SK-N-SH (cell line): ENCODE results near the gene LILRA6. TPM values are rescaled to one million over a fixed set of nuclear protein-coding genes. Genes with fewer than 3 reads are reported as not detected.
"Not testable (repeated sequence)": the region's sequence is repeated elsewhere in the genome, so short reads cannot be mapped to it uniquely, and the experiment has no call there.

ENCODE experiments used
- CTCF ChIA-PET: fragments of 300-600, 350-600 bp; formaldehyde crosslinking; extraction: SDS; loops from one replicate; lab custom pipeline; 2021; lab: Yijun Ruan, JAX
- POLR2A ChIA-PET: fragments of 350-600 bp; sonication (Branson Sonifier 250); formaldehyde crosslinking; extraction: SDS; loops from one replicate; lab custom pipeline; 2020; ENCODE audit warnings: antibody characterized with exemption, inconsistent platforms; lab: Yijun Ruan, JAX
- DNase-seq: peaks from one replicate; pipeline ENCODE4 v3.0.0; 2012
- H2AFZ ChIP-seq: fragments of 200-600 bp; sonication (generic); 2 replicates; pipeline ENCODE4 v1.8.1; 2016; ENCODE audit warnings: antibody characterized with exemption, mild to moderate bottlenecking, low read depth
- H3F3A ChIP-seq: fragments of 200-600 bp; sonication (generic); replicated peaks from 2 replicates; pipeline ENCODE3; 2016; ENCODE audit warnings: antibody characterized with exemption, mild to moderate bottlenecking; ENCODE audit not compliant: insufficient read depth
- H3K27ac ChIP-seq, 2 experiments: fragments of 200-500 bp in 1 of 2; fragments of 200-600 bp in 1 of 2; sonication (Bioruptor generic) in 1 of 2; sonication (generic), shearing (Covaris generic) in 1 of 2; 2 replicates each; pipeline versions ENCODE4 v1.5.1 to v1.6.1; 2014 to 2016; ENCODE audit warnings: low read depth in 2 of 2, inconsistent platforms in 1 of 2, low read length in 1 of 2, mild to moderate bottlenecking in 1 of 2, mixed read lengths in 1 of 2
- H3K27me3 ChIP-seq: fragments of 200-600 bp; sonication (generic), shearing (Covaris generic); 2 replicates; pipeline ENCODE4 v1.6.1; 2016; ENCODE audit warnings: mixed run types; ENCODE audit not compliant: insufficient read depth
- H3K36me3 ChIP-seq, 2 experiments: fragments of 200-500 bp in 1 of 2; fragments of 200-600 bp in 1 of 2; sonication (Bioruptor generic) in 1 of 2; sonication (generic) in 1 of 2; replicated peaks in 1 of 2; 2 replicates each; pipeline versions ENCODE3 to v1.5.1; 2014 to 2016; ENCODE audit warnings: low read length in 1 of 2, mild to moderate bottlenecking in 1 of 2; ENCODE audit not compliant: insufficient read depth in 2 of 2, control insufficient read depth in 1 of 2
- H3K4me1 ChIP-seq, 2 experiments: fragments of 200-500 bp in 1 of 2; fragments of 200-600 bp in 1 of 2; sonication (Bioruptor generic) in 1 of 2; sonication (generic), shearing (Covaris generic) in 1 of 2; 2 replicates each; pipeline versions ENCODE4 v1.5.1 to v1.6.1; 2014 to 2016; ENCODE audit warnings: low read depth in 1 of 2, low read length in 1 of 2, mixed run types in 1 of 2; ENCODE audit not compliant: insufficient read depth in 2 of 2, control insufficient read depth in 1 of 2
- H3K4me2 ChIP-seq: fragments of 200-600 bp; sonication (generic), shearing (Covaris generic); 2 replicates; pipeline ENCODE4 v1.6.1; 2017; ENCODE audit warnings: mixed run types
- H3K4me3 ChIP-seq, 2 experiments: fragments of 200-500 bp in 1 of 2; fragments of 200-600 bp in 1 of 2; sonication (Bioruptor generic) in 1 of 2; sonication (generic), shearing (Covaris generic) in 1 of 2; 2 replicates each; pipeline versions ENCODE4 v1.5.1 to v1.8.1; 2014 to 2016; ENCODE audit warnings: low read depth in 2 of 2, inconsistent platforms in 1 of 2, low read length in 1 of 2, mild to moderate bottlenecking in 1 of 2, mixed read lengths in 1 of 2, moderate library complexity in 1 of 2
- H3K79me2 ChIP-seq: fragments of 200-600 bp; sonication (generic); 2 replicates; pipeline ENCODE4 v1.8.1; 2017; ENCODE audit warnings: mild to moderate bottlenecking; ENCODE audit not compliant: insufficient read depth
- H3K9ac ChIP-seq: fragments of 200-600 bp; sonication (generic); 2 replicates; pipeline ENCODE4 v1.6.1; 2017; ENCODE audit warnings: mixed run types
- H3K9me2 ChIP-seq: fragments of 200-600 bp; sonication (generic); 2 replicates; pipeline ENCODE4 v1.6.1; 2017; ENCODE audit warnings: mixed run types
- H3K9me3 ChIP-seq: fragments of 200-600 bp; sonication (generic); 2 replicates; pipeline ENCODE4 v1.6.1; 2017; ENCODE audit warnings: mixed run types, mild to moderate bottlenecking, moderate library complexity
- H4K20me1 ChIP-seq: fragments of 200-600 bp; sonication (generic); 2 replicates; pipeline ENCODE4 v1.6.1; 2017; ENCODE audit warnings: mild to moderate bottlenecking, mixed run types; ENCODE audit not compliant: insufficient read depth
- ELF1 ChIP-seq: IDR thresholded peaks from 2 replicates; pipeline ENCODE4 v1.4.0; 2012
- NFIC ChIP-seq: IDR thresholded peaks from 2 replicates; pipeline ENCODE4 v1.4.0; 2012; ENCODE audit warnings: borderline replicate concordance
- TAF1 ChIP-seq: IDR thresholded peaks from 2 replicates; pipeline ENCODE4 v1.6.1; 2012; ENCODE audit warnings: low read depth, mild to moderate bottlenecking, low read length, moderate library complexity, borderline replicate concordance
- TCF12 ChIP-seq: IDR thresholded peaks from 2 replicates; pipeline ENCODE4 v1.4.0; 2012
- TEAD4 ChIP-seq: IDR thresholded peaks from 2 replicates; pipeline ENCODE4 v1.4.0; 2012; ENCODE audit warnings: mild to moderate bottlenecking, borderline replicate concordance; ENCODE audit not compliant: insufficient read depth
- WGBS: methylation state at CpG from one replicate; pipeline ENCODE4 v1.1.6; 2017; ENCODE audit warnings: low lambda C conversion rate; 5-methylcytosine and 5-hydroxymethylcytosine counted together
- polyA plus RNA-seq, 3 experiments: library from polyadenylated mRNA; depleted of rRNA; stranded (reverse); fragments of >200 nt; gene quantifications; 2 replicates each; pipeline ENCODE4 v1.2.3, GENCODE V29; 2012

The LILRA6 gene
- not detected in 2 replicates for polyA plus RNA-seq (2012; rRNA removed)
- not detected in 2 replicates for polyA plus RNA-seq (2012; cell fraction: cytosol; rRNA removed)
- not detected in 2 replicates for polyA plus RNA-seq (2012; cell fraction: nucleus; rRNA removed)

DNA sequence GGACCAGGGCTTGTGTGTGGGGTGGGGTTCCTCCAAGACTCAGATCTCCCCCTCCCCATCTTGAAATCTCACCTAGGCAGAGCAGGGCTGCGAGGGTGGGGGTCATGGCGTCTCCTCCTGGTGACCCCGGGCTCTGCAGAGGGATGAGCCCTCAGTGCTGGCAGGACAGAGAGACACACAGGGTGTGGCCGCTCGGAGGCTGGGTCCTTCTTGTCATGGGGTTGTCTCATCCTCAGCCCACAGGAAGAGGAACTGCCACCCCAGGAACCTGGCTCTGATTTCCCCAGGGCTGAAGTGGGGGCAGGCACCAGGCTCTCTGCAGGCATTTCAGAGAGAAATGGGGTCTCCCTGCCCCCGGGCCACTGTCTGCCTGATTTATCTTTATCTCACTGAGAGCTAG is at the start of gene LILRA6:
Gene LILRA6, minus strand, starts transcription at position 145 of the 400 bp plus-strand sequence.
- no CpG with 5 or more reads among the region's 6 CpGs for WGBS
- H2AFZ ChIP-seq, H3K27ac ChIP-seq, H3K36me3 ChIP-seq, CTCF ChIA-PET, DNase-seq, H3K9me3 ChIP-seq, POLR2A ChIA-PET, H3K79me2 ChIP-seq, H3K9ac ChIP-seq, H4K20me1 ChIP-seq, H3K4me1 ChIP-seq, H3K9me2 ChIP-seq, H3F3A ChIP-seq, H3K4me3 ChIP-seq, H3K4me2 ChIP-seq: not testable (repeated sequence)
- H3K27me3 ChIP-seq: peaks cover 35% of the 10 kb centered on the region

DNA sequence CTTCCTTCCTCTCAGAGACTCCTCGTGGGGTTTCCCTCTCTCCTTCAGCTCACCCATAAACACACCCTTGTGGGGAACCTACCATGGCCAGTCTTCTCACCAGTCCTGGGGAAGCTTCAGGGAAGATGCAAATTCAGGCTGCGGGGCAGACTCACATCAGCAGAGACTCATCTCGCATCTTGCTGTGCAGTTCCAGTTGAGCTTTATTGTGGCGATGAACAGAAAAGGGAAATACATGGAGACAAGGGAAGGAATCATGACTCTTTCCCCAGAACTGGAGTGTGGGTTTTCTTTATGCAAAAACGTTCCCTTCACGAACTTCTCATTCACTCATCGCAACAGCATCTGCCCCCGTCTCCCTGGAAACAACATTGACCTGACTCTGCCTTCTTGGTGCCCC is 46.6 kb upstream of the LILRA6 start:
- H3K27me3 ChIP-seq: peaks cover 35% of the 10 kb centered on the region; the same call in 1 of the 2 replicates
- POLR2A ChIA-PET, H3F3A ChIP-seq, H3K9me3 ChIP-seq, H3K4me2 ChIP-seq, H2AFZ ChIP-seq, DNase-seq, H3K79me2 ChIP-seq, H3K9me2 ChIP-seq, CTCF ChIA-PET, H3K36me3 ChIP-seq, H3K9ac ChIP-seq, H4K20me1 ChIP-seq, H3K4me3 ChIP-seq, H3K4me1 ChIP-seq, H3K27ac ChIP-seq: not testable (repeated sequence)
- 3% methylated on average over 4 of the region's 8 CpGs for WGBS

DNA sequence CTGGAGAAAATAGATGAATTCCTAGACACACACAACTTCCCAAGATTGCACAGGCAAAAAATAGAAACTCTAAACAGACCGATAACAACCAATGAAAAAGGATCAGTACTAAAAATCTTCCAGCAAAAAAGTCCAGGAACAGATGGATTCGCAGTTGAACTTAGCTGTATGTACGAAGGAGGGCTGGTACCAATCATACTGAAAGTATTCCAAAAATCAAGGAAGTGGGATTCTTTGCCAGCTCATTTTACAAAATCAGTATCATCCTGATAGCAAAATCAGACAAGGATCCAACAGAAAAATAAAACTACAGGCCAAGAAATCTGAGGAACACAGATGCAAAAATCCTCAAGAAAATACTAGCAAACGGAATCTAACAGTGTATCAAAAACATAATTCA is 44.9 kb upstream of the LILRA6 start:
- Histone ChIP-seq H4K20me1 (no peaks in the 10 kb centered on the region), H3K9me2 (no peaks in the 10 kb centered on the region), H3K79me2 (no peaks in the 10 kb centered on the region), H3K27me3 (peaks cover 44% of the 10 kb centered on the region; the same call in 1 of the 2 replicates), H3K4me3 (no peak overlapping the region), H3F3A (peaks cover 6% of the 10 kb centered on the region), H3K9me3 (no peaks in the 10 kb centered on the region), H3K27ac (no peak overlapping the region), H2AFZ (no peak overlapping the region), H3K36me3 (no peaks in the 10 kb centered on the region), H3K4me2 (no peak overlapping the region), H3K4me1 (no peaks in the 10 kb centered on the region), H3K9ac (no peak overlapping the region)
- no peak for DNase-seq
- CTCF ChIA-PET: interaction anchor here (0.6 kb wide), 1 partner anchor 37 kb away, joined by 3 read pairs; no protein-coding TSS in a partner anchor
- TF ChIP-seq TEAD4 (no peak), ELF1 (peak; percentile 78; the same call in 1 of the 2 replicates), TAF1 (no peak), TCF12 (peak; percentile 25; the same call in 1 of the 2 replicates), NFIC (peak; percentile 39)
- POLR2A ChIA-PET: no interaction called here
- 7% methylated on average over 4 of the region's 4 CpGs for WGBS

DNA sequence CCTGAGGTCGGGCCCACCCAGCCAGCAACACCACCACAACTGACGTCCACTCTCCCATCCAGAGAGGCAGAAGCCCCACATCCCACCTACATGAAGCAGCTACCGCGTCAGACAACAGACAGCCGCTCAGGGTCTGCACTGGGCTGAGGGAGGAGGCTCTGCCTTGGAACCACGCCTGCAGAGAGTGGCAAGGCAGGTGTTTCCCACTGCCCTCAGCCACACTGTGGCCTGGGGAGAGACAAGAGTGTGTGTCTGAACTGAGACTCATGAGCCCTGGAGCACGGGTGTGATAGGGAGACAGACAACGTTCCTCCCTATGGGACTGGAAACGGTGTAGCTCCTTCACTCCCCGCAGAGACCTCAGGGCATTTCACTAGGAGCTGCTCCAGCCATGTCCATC is 43.7 kb upstream of the LILRA6 start:
- H3K4me2 ChIP-seq, H4K20me1 ChIP-seq, H3K4me3 ChIP-seq, H3K79me2 ChIP-seq, H3K4me1 ChIP-seq, POLR2A ChIA-PET, DNase-seq, H3K9ac ChIP-seq, H3F3A ChIP-seq, CTCF ChIA-PET, H3K9me3 ChIP-seq, H3K36me3 ChIP-seq, H3K27ac ChIP-seq, H3K9me2 ChIP-seq, H2AFZ ChIP-seq: not testable (repeated sequence)
- peaks cover 44% of the 10 kb centered on the region for H3K27me3 ChIP-seq
- 36% methylated on average over 4 of the region's 10 CpGs for WGBS

DNA sequence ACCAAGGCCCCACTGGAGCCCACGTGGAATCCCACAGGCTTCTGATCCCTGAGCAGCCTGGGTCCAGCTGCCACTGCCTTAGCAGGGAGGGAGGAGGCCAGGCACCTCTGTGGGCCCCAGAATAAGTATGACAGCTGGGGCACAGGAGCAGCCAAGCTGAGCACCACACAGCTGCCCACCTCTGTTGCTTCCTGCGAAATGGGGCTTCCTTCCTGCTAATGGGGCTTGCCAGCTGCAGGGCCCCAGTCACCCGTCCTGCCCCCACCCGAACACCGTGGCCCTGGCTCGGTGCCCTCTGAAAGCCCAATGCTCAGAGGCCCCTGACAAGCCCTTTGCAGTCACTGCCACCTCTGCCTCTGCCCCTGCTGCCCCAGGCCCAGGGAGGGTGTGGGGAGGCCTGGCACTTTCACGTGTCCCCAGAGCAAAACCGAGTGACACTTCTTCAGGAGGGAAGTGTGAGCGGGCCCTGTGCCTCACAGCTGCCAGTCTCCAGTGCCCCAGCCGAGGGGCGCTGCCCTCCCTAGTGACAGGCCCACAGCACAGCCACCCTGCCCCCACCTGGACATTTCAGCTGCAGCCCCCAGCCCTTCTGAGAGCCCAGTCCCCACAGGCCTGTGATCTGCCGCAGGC is 43.0 kb upstream of the LILRA6 start:
- H3K4me2 ChIP-seq, H3K79me2 ChIP-seq, DNase-seq, H4K20me1 ChIP-seq, H3K4me3 ChIP-seq, H3K9me2 ChIP-seq, H3K27ac ChIP-seq, H3F3A ChIP-seq, H3K9ac ChIP-seq, H3K36me3 ChIP-seq, POLR2A ChIA-PET, H3K4me1 ChIP-seq, H2AFZ ChIP-seq, H3K9me3 ChIP-seq, CTCF ChIA-PET: not testable (repeated sequence)
- 21% methylated on average over 7 of the region's 12 CpGs for WGBS
- H3K27me3 ChIP-seq: peaks cover 44% of the 10 kb centered on the region
